IMR-90 (cell line): ENCODE data around the gene MTA1. TPM values are rescaled to one million over a fixed set of nuclear protein-coding genes. Genes with fewer than 3 reads are reported as not detected.

ENCODE experiments used
- ATAC-seq: fragments of 200-7000 bp; cut with Tn5 transposase; 2 replicates; pipeline ENCODE4 v1.9.1; 2020; ENCODE audit warnings: low read depth, mild to moderate bottlenecking, moderate library complexity
- BruUV-seq: library from RNA; stranded (reverse); fragments of 400-500 nt; replicated peaks from 2 replicates; lab custom pipeline; 2021; lab: Mats Ljungman, UMichigan
- CTCF ChIA-PET: fragments of 300-600 bp; formaldehyde crosslinking; extraction: SDS; loops from one replicate; lab custom pipeline; 2021; ENCODE audit warnings: antibody characterized with exemption; lab: Yijun Ruan, JAX
- POLR2A ChIA-PET: fragments of 300-600 bp; sonication (Branson Sonifier 250); formaldehyde crosslinking; loops from one replicate; lab custom pipeline; 2022; ENCODE audit warnings: antibody characterized with exemption; ENCODE audit not compliant: unreplicated experiment; lab: Charles Lee
- DNase-seq: peaks from one replicate; pipeline ENCODE4 v3.0.0; 2013
- H2AFZ ChIP-seq: replicated peaks from 2 replicates; pipeline ENCODE3; 2013; ENCODE audit warnings: low read length, mild to moderate bottlenecking; ENCODE audit not compliant: poor library complexity
- H2AK5ac ChIP-seq: 2 replicates; pipeline ENCODE4 v1.6.1; 2013; ENCODE audit warnings: low read depth, low read length, inconsistent platforms
- H2AK9ac ChIP-seq: replicated peaks from 2 replicates; pipeline ENCODE3; 2013; ENCODE audit warnings: mild to moderate bottlenecking, low read depth, low read length, moderate library complexity; ENCODE audit not compliant: poor library complexity
- H2BK120ac ChIP-seq: 2 replicates; pipeline ENCODE4 v1.6.1; 2013; ENCODE audit warnings: low read depth, low read length, inconsistent platforms
- H2BK15ac ChIP-seq: 3 replicates; pipeline ENCODE4 v1.6.1; 2013; ENCODE audit warnings: low read depth, low read length, inconsistent platforms
- H2BK20ac ChIP-seq: 2 replicates; pipeline ENCODE4 v1.6.1; 2013; ENCODE audit warnings: low read depth, mild to moderate bottlenecking, inconsistent platforms, low read length, moderate library complexity
- H2BK5ac ChIP-seq: 2 replicates; pipeline ENCODE4 v1.6.1; 2013; ENCODE audit warnings: mild to moderate bottlenecking, low read depth, low read length, inconsistent platforms; ENCODE audit not compliant: poor library complexity, severe bottlenecking
- H3K14ac ChIP-seq: replicated peaks from 2 replicates; pipeline ENCODE4 v1.6.1; 2013; ENCODE audit warnings: low read depth, low read length, inconsistent platforms
- H3K18ac ChIP-seq: 2 replicates; pipeline ENCODE4 v1.6.1; 2013; ENCODE audit warnings: low read depth, low read length, control low read depth
- H3K23ac ChIP-seq: 2 replicates; pipeline ENCODE4 v1.6.1; 2013; ENCODE audit warnings: low read depth, low read length, inconsistent platforms
- H3K27ac ChIP-seq: 2 replicates; pipeline ENCODE4 v1.5.1; 2013; ENCODE audit warnings: mild to moderate bottlenecking, control low read depth, low read length; ENCODE audit not compliant: insufficient read depth
- H3K27me3 ChIP-seq: 2 replicates; pipeline ENCODE4 v1.6.1; 2013; ENCODE audit warnings: low read length; ENCODE audit not compliant: control insufficient read depth, insufficient read depth
- H3K36me3 ChIP-seq: 2 replicates; pipeline ENCODE4 v1.6.1; 2013; ENCODE audit warnings: low read length, mixed read lengths; ENCODE audit not compliant: control insufficient read depth, insufficient read depth
- H3K4ac ChIP-seq: 2 replicates; pipeline ENCODE4 v1.6.1; 2013; ENCODE audit warnings: low read depth, low read length, inconsistent platforms
- H3K4me1 ChIP-seq: 2 replicates; pipeline ENCODE4 v1.6.1; 2013; ENCODE audit warnings: low read length, mixed read lengths; ENCODE audit not compliant: control insufficient read depth, insufficient read depth
- H3K4me2 ChIP-seq: 2 replicates; pipeline ENCODE4 v1.6.1; 2013; ENCODE audit warnings: low read depth, mild to moderate bottlenecking, control low read depth, low read length, moderate library complexity
- H3K4me3 ChIP-seq: 2 replicates; pipeline ENCODE4 v1.5.1; 2013; ENCODE audit warnings: low read depth, mild to moderate bottlenecking, control low read depth, low read length, moderate library complexity; ENCODE audit not compliant: insufficient read depth
- H3K56ac ChIP-seq: 2 replicates; pipeline ENCODE4 v1.6.1; 2013; ENCODE audit warnings: low read length, inconsistent platforms; ENCODE audit not compliant: insufficient read depth; ENCODE audit errors: extremely low read depth
- H3K79me1 ChIP-seq, 2 experiments: 2 replicates each; pipeline ENCODE4 v1.6.1; 2013; ENCODE audit warnings: low read length in 2 of 2, inconsistent platforms in 1 of 2, low read depth in 1 of 2
- H3K9ac ChIP-seq: 2 replicates; pipeline ENCODE4 v1.6.1; 2013; ENCODE audit warnings: low read depth, low read length, control low read depth
- H3K9me1 ChIP-seq: 2 replicates; pipeline ENCODE4 v1.6.1; 2013; ENCODE audit warnings: low read length, inconsistent platforms; ENCODE audit not compliant: insufficient read depth
- H3K9me3 ChIP-seq: 2 replicates; pipeline ENCODE4 v1.6.1; 2013; ENCODE audit warnings: low read length; ENCODE audit not compliant: control insufficient read depth, insufficient read depth
- H4K20me1 ChIP-seq: 2 replicates; pipeline ENCODE4 v1.6.1; 2013; ENCODE audit warnings: low read length, inconsistent platforms; ENCODE audit not compliant: insufficient read depth
- H4K5ac ChIP-seq: 2 replicates; pipeline ENCODE4 v1.6.1; 2013; ENCODE audit warnings: mild to moderate bottlenecking, low read depth, low read length, control low read depth
- H4K8ac ChIP-seq, 2 experiments: 2 replicates each; pipeline ENCODE4 v1.6.1; 2013; ENCODE audit warnings: low read depth in 2 of 2, low read length in 2 of 2, control low read depth in 1 of 2, inconsistent platforms in 1 of 2
- H4K91ac ChIP-seq: 2 replicates; pipeline ENCODE4 v1.6.1; 2013; ENCODE audit warnings: low read depth, low read length, inconsistent platforms; ENCODE audit not compliant: insufficient read depth
- BHLHE40 ChIP-seq: fragments of 150-350 bp; IDR thresholded peaks from 2 replicates; pipeline ENCODE4 v1.6.1; 2016; ENCODE audit warnings: mild to moderate bottlenecking, low read depth, low read length
- CEBPB ChIP-seq: IDR thresholded peaks from 2 replicates; pipeline ENCODE4 v1.6.1; 2012; ENCODE audit warnings: low read depth, low read length, improper control_type of control experiment
- CHD1 ChIP-seq: IDR thresholded peaks from 2 replicates; pipeline ENCODE4 v1.6.1; 2012; ENCODE audit warnings: low read depth, low read length, improper control_type of control experiment
- CTCF ChIP-seq: conservative IDR thresholded peaks from 2 replicates; pipeline ENCODE4 v1.5.1; 2012; ENCODE audit warnings: mild to moderate bottlenecking, low read depth, low read length, improper control_type of control experiment
- ELK1 ChIP-seq: fragments of 150-350 bp; IDR thresholded peaks from 2 replicates; pipeline ENCODE4 v1.6.1; 2016; ENCODE audit warnings: low read depth, mild to moderate bottlenecking, low read length, moderate library complexity, borderline replicate concordance
- FOS ChIP-seq: fragments of 150-350 bp; IDR thresholded peaks from 2 replicates; pipeline ENCODE4 v1.6.1; 2016; ENCODE audit warnings: low read depth, low read length
- NFE2L2 ChIP-seq: fragments of 150-350 bp; IDR thresholded peaks from 2 replicates; pipeline ENCODE4 v1.6.1; 2016; ENCODE audit warnings: low read depth, mild to moderate bottlenecking, low read length
- RAD21 ChIP-seq: IDR thresholded peaks from 2 replicates; pipeline ENCODE4 v1.6.1; 2012; ENCODE audit warnings: low read length, improper control_type of control experiment
- RCOR1 ChIP-seq: IDR thresholded peaks from 2 replicates; pipeline ENCODE4 v1.6.1; 2012; ENCODE audit warnings: mild to moderate bottlenecking, low read length, improper control_type of control experiment; ENCODE audit not compliant: insufficient replicate concordance
- RFX5 ChIP-seq: IDR thresholded peaks from 2 replicates; pipeline ENCODE4 v1.8.0; 2012; ENCODE audit warnings: low read depth, mild to moderate bottlenecking, low read length, moderate library complexity
- SMC3 ChIP-seq: fragments of 150-350 bp; IDR thresholded peaks from 2 replicates; pipeline ENCODE4 v1.6.1; 2016; ENCODE audit warnings: low read depth, mild to moderate bottlenecking, antibody characterized with exemption, low read length, moderate library complexity
- WGBS, 2 experiments: methylation state at CpG; one replicate each; pipeline versions ENCODE4 v1.1.5 to v1.1.7; 2013; ENCODE audit warnings: missing lambda C conversion rate in 2 of 2; ENCODE audit not compliant: insufficient read length in 1 of 2; ENCODE audit errors: extremely low coverage in 2 of 2; 5-methylcytosine and 5-hydroxymethylcytosine counted together
- dilution Hi-C: fragments of 300-500 bp; cut with HindIII; formaldehyde crosslinking; loops from one replicate; pipeline ENCODE4 v1.14.3; 2018; ENCODE audit warnings: low sequenced_read_pairs; ENCODE audit not compliant: unreplicated experiment
- in situ Hi-C: fragments of 300-500 bp; cut with MboI; formaldehyde crosslinking; loops from 3 replicates; pipeline ENCODE4 v1.14.3; 2019; ENCODE audit warnings: low sequenced_read_pairs, inconsistent platforms, mixed read lengths
- intact Hi-C: fragments of 100-400 bp; cut with micrococcal nuclease; formaldehyde crosslinking; loops from 2 replicates; pipeline ENCODE4 v1.10.0; 2022
- polyA plus RNA-seq, 3 experiments: library from polyadenylated mRNA; depleted of rRNA; stranded (reverse); fragments of >200 nt; gene quantifications; 2 replicates each; pipeline ENCODE4 v1.2.3, GENCODE V29; 2012; ENCODE audit warnings: low replicate concordance in 1 of 3
- total RNA-seq: library from RNA; depleted of rRNA; stranded (reverse); fragments of >200 nt; gene quantifications from 2 replicates; pipeline ENCODE4 v1.2.3, GENCODE V29; 2012
- TF ChIP-seq, protein P1 (sequence below): fragments of 150-350 bp; IDR thresholded peaks from 2 replicates; pipeline ENCODE4 v1.6.1; 2017; ENCODE audit warnings: mild to moderate bottlenecking, antibody characterized with exemption, low read length, low read depth

The MTA1 gene
- total and polyA plus RNA-seq, 2 of the 4 experiments (the other 2 are of a cell fraction), result 21.5 to 61.6 TPM

DNA sequence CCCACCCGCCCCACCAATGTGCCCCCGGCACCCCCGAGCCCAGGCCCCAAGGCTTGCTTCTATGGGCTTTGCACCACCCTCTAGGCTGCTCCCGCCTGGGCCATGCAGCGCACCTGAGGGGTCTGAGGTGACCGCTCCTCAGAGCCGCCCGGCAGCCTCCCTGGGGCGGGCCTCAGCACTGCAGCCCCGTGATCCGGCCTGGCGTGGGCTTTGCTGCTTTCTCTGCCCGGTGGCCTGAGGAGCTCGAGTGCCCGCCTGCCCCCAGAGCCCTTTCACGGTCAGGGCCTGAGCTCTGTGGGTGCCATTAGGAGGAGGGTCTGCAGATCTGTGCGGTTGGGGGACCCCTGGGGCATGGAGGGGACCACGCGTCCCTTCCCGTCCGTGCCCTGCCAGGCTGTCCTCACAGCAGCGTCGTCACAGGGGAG, 6.2 kb downstream of the MTA1 start:
- Histone ChIP-seq H4K8ac (no peak overlapping the region), H3K9ac (no peak overlapping the region), H3K4ac (no peak overlapping the region), H3K4me2 (no peak overlapping the region), H2AK5ac (no peak overlapping the region), H3K14ac (no peak overlapping the region), H2AFZ (no peak overlapping the region), H2BK5ac (no peak overlapping the region), H3K27me3 (no peaks in the 10 kb centered on the region), H3K9me3 (no peaks in the 10 kb centered on the region), H3K4me1 (peaks cover 9% of the 10 kb centered on the region), H4K5ac (no peak overlapping the region), H3K56ac (no peak overlapping the region), H3K23ac (no peak overlapping the region), H2AK9ac (no peak overlapping the region), H3K36me3 (peaks cover 17% of the 10 kb centered on the region), H3K9me1 (peaks cover 7% of the 10 kb centered on the region), H3K27ac (no peak overlapping the region), H3K79me1 (peaks cover 7 to 60% of the 10 kb centered on the region in 2 experiments), H2BK15ac (no peak overlapping the region), H4K91ac (no peak overlapping the region), H4K20me1 (peaks cover 80% of the 10 kb centered on the region), H3K4me3 (no peak overlapping the region), H2BK120ac (no peak overlapping the region), H2BK20ac (no peak overlapping the region), H3K18ac (no peak overlapping the region)
- POLR2A ChIA-PET, result no interaction called here
- intact Hi-C loops (no loop called here), dilution Hi-C loops (no loop called here), in situ Hi-C loops (no loop called here)
- CTCF ChIA-PET, result no interaction called here
- WGBS, 2 experiments, result 91% methylated on average over 9 of the region's 23 CpGs; no CpG with 5 or more reads in 1 of the 2 experiments
- ATAC-seq (no peak), DNase-seq (no peak)
- BruUV-seq, result no TSS peak
- no peak for TF ChIP-seq RFX5
- no peak for TF ChIP-seq NFE2L2
- no peak for TF ChIP-seq CHD1
- no peak for TF ChIP-seq ELK1
- no peak for TF ChIP-seq RCOR1
- no peak for TF ChIP-seq BHLHE40
- no peak for TF ChIP-seq CEBPB
- no peak for TF ChIP-seq SMC3
- no peak for TF ChIP-seq CTCF
- TF ChIP-seq, protein P1, sequence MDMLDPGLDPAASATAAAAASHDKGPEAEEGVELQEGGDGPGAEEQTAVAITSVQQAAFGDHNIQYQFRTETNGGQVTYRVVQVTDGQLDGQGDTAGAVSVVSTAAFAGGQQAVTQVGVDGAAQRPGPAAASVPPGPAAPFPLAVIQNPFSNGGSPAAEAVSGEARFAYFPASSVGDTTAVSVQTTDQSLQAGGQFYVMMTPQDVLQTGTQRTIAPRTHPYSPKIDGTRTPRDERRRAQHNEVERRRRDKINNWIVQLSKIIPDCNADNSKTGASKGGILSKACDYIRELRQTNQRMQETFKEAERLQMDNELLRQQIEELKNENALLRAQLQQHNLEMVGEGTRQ, result no peak
- TF ChIP-seq FOS, result no peak
- no peak for TF ChIP-seq RAD21
